ENCODE measurements around the gene CCDC158. TPM values are rescaled to one million over a fixed set of nuclear protein-coding genes. Genes with fewer than 3 reads are reported as not detected.

CCDC158 gene
- total and polyA plus RNA-seq, 2 donors (not counting 1 experiment from before 2014, with no cell fraction given) = not detected

DNA sequence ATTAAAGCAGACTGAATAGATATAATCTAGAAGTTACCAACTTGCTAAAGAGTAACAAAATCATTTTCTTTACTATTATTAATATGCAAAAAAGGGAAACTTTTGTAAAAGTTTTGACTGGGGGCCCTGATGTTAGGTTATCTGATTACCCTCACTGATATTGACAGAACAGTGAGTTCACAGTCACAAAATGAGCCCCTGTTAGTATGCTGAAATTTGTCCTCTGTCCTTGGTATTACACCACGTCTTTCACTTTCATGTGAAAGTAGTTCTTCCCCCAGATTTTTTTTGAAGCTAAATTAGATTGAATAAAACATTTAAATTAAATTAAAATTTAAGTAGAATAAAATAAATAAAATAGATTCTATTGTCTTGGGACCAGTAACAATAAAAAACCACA is 108.5 kb downstream of the CCDC158 start:
- Mint-ChIP-seq H3K27ac (no peak overlapping the region), H3K4me1 (no peaks in the 10 kb centered on the region), H3K4me3 (no peak overlapping the region), H3K27me3 (peaks cover 36% of the 10 kb centered on the region), H3K9me3 (ENCODE audit: insufficient read depth) (peaks cover 10% of the 10 kb centered on the region)
- Histone ChIP-seq H4K20me1 (ENCODE audit: control insufficient read depth, insufficient read depth, low read length, poor library complexity, severe bottlenecking) (no peaks in the 10 kb centered on the region), H3K4me2 (replicated peaks; ENCODE audit: low read depth, low read length, poor library complexity, severe bottlenecking) (no peak overlapping the region), H3K4me1 (ENCODE audit: control insufficient read depth in 2 of 2, insufficient read depth in 2 of 2, low read length in 2 of 2) (no peaks in the 10 kb centered on the region), H3K9me3 (ENCODE audit: control extremely low read depth in 1 of 3, control insufficient read depth in 2 of 3, insufficient read depth in 1 of 3, low read length in 2 of 3) (peaks cover 1 to 11% (median 3%) of the 10 kb centered on the region in 3 donors), H3K27me3 (replicated peaks in 1 of 4; ENCODE audit: control extremely low read depth in 1 of 4, control insufficient read depth in 3 of 4, insufficient read depth in 4 of 4, low read length in 3 of 4) (peaks cover 0 to 5% (median 2%) of the 10 kb centered on the region in 4 experiments), H3K36me3 (replicated peaks in 1 of 2; ENCODE audit: control extremely low read depth in 1 of 2, control insufficient read depth in 1 of 2, extremely low read depth in 1 of 2, insufficient read depth in 2 of 2, low read length in 1 of 2) (no peaks in the 10 kb centered on the region), H3K9ac (ENCODE audit: low read length) (no peak overlapping the region), H3K79me2 (ENCODE audit: control insufficient read depth, insufficient read depth, low read length) (no peaks in the 10 kb centered on the region), H2AFZ (ENCODE audit: insufficient read depth, low read depth, low read length, poor library complexity, severe bottlenecking) (no peak overlapping the region), H3K27ac (ENCODE audit: low read length in 2 of 2) (no peak overlapping the region), H3K4me3 (ENCODE audit: control extremely low read depth in 1 of 5, extremely low read depth in 1 of 5, insufficient read depth in 1 of 5, low read depth in 2 of 5, low read length in 4 of 5) (no peak overlapping the region)
- ATAC-seq (ENCODE audit: low read depth) = no peak
- ChIA-PET CTCF (no interaction called here), POLR2A (no interaction called here)
- no peak for TF ChIP-seq CTCF (IDR thresholded peaks at IDR 0.05)
- no peak for TF ChIP-seq EZH2 (IDR thresholded peaks at IDR 0.05; ENCODE audit: borderline replicate concordance, insufficient read depth, low read depth, low read length, poor library complexity, severe bottlenecking)
- no peak for DNase-seq
- WGBS (ENCODE audit: insufficient coverage) = no CpG with 5 or more reads among the region's 1 CpG
- intact Hi-C loops (cut with micrococcal nuclease) = no loop called here

DNA sequence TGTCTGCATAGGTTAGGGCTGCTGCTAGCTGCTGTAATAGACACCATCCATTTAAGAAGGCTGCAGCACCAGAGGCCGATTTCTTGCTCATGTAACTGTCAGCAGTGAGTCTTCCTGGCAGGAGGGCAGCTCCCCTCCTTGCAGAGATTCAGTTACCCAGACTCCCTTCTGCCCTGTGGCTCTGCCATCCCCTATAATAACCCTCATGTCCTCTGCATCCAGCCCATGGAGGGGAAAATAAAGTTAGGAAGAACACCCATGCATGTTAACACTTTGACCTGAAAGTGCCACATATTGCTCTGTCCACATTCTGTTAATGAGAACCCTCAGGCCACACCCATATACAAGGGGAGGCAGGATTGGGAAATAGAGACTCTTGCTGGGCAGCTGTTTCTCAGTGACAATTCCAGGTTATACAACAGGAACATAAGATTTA is 109.0 kb downstream of the CCDC158 start:
- POLR2A ChIA-PET = no interaction called here
- CTCF ChIA-PET = no interaction called here
- no peaks in the 10 kb centered on the region for H3K36me3 ChIP-seq (replicated peaks in 1 of 2; ENCODE audit: control extremely low read depth in 1 of 2, control insufficient read depth in 1 of 2, extremely low read depth in 1 of 2, insufficient read depth in 2 of 2, low read length in 1 of 2)
- no peak for ATAC-seq (ENCODE audit: low read depth)
- H2AFZ ChIP-seq (ENCODE audit: insufficient read depth, low read depth, low read length, poor library complexity, severe bottlenecking) = no peak overlapping the region
- no peak overlapping the region for H3K4me3 ChIP-seq (ENCODE audit: control extremely low read depth in 1 of 5, extremely low read depth in 1 of 5, insufficient read depth in 1 of 5, low read depth in 2 of 5, low read length in 4 of 5)
- no peaks in the 10 kb centered on the region for H4K20me1 ChIP-seq (ENCODE audit: control insufficient read depth, insufficient read depth, low read length, poor library complexity, severe bottlenecking)
- H3K4me3 Mint-ChIP-seq = no peak overlapping the region
- peaks cover 3 to 4% of the 10 kb centered on the region in 2 donors for H3K4me1 ChIP-seq (ENCODE audit: control insufficient read depth in 2 of 2, insufficient read depth in 2 of 2, low read length in 2 of 2)
- intact Hi-C loops (cut with micrococcal nuclease) = no loop called here
- no peak for DNase-seq
- H3K4me2 ChIP-seq (replicated peaks; ENCODE audit: low read depth, low read length, poor library complexity, severe bottlenecking) = no peak overlapping the region
- peaks cover 1 to 11% (median 3%) of the 10 kb centered on the region in 3 donors for H3K9me3 ChIP-seq (ENCODE audit: control extremely low read depth in 1 of 3, control insufficient read depth in 2 of 3, insufficient read depth in 1 of 3, low read length in 2 of 3)
- 80% methylated on average over 1 of the region's 1 CpG for WGBS (ENCODE audit: insufficient coverage)
- H3K9ac ChIP-seq (ENCODE audit: low read length) = no peak overlapping the region
- TF ChIP-seq EZH2 (IDR thresholded peaks at IDR 0.05; ENCODE audit: borderline replicate concordance, insufficient read depth, low read depth, low read length, poor library complexity, severe bottlenecking) (no peak), CTCF (IDR thresholded peaks at IDR 0.05) (no peak)
- peaks cover 0 to 11% (median 3%) of the 10 kb centered on the region in 4 experiments for H3K27me3 ChIP-seq (replicated peaks in 1 of 4; ENCODE audit: control extremely low read depth in 1 of 4, control insufficient read depth in 3 of 4, insufficient read depth in 4 of 4, low read length in 3 of 4)
- peaks cover 7% of the 10 kb centered on the region for H3K9me3 Mint-ChIP-seq (ENCODE audit: insufficient read depth)
- H3K27ac ChIP-seq (ENCODE audit: low read length in 2 of 2) = no peak overlapping the region
- no peak overlapping the region for H3K27ac Mint-ChIP-seq
- H3K4me1 Mint-ChIP-seq = peaks cover 3% of the 10 kb centered on the region
- H3K79me2 ChIP-seq (ENCODE audit: control insufficient read depth, insufficient read depth, low read length) = no peaks in the 10 kb centered on the region
- H3K27me3 Mint-ChIP-seq = peaks cover 35% of the 10 kb centered on the region

Data from B cell (primary cell).